RPMI8226 (cell line): ENCODE data around the gene SLC39A9.

Source experiments
- DNase-seq: peaks from one replicate; pipeline ENCODE4 v3.0.0-alpha.2; 2015

The SLC39A9 gene

GRCh38 chr14:69506241-69506595, 107.7 kb downstream of the SLC39A9 start:
- no peak for DNase-seq
